Eye (tissue), 1 donor: ENCODE data around the gene JSRP1.

ENCODE experiments used
- DNase-seq: peaks from one replicate; pipeline ENCODE4 v3.0.0-alpha.2; 2015

The JSRP1 gene

DNA sequence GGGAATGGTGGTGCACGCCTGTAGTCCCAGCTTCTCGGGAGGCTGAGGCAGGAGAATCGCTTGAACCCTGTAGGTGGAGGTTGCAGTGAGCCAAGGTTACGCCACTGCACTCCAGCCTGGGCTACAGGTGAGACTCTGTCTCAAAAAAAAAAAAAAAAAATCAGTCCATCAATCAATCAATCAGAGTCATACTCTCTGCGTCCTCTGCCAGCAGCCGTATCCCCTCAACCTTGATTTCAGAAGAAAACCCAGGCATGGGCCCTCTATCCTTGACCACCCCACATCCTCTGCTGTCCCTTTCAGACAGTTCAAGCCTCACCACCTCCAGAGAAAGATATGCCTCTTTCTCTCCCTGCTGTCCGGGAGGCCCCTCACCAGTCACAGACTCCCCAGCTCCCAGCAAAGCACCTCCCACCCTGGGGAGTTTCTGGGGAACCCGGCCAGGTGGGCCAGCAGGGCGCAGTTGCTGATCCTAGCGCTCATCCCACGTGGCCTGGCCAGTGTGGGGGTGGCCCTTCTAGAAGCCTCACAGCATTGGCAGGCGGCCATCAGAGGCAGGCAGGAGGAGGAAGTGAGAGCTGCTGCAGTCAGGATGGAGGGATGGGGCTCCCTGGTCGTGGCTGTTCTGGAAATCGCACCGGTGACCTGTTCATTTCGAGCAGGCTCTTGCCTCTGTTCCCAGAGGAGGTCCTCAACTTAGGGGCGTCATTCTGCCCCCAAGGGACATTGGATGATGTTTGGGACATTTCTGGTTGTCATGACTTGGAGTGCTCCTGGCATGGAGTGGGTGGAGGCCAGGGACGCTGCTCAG, 10.2 kb upstream of the JSRP1 start:
- no peak for DNase-seq

DNA sequence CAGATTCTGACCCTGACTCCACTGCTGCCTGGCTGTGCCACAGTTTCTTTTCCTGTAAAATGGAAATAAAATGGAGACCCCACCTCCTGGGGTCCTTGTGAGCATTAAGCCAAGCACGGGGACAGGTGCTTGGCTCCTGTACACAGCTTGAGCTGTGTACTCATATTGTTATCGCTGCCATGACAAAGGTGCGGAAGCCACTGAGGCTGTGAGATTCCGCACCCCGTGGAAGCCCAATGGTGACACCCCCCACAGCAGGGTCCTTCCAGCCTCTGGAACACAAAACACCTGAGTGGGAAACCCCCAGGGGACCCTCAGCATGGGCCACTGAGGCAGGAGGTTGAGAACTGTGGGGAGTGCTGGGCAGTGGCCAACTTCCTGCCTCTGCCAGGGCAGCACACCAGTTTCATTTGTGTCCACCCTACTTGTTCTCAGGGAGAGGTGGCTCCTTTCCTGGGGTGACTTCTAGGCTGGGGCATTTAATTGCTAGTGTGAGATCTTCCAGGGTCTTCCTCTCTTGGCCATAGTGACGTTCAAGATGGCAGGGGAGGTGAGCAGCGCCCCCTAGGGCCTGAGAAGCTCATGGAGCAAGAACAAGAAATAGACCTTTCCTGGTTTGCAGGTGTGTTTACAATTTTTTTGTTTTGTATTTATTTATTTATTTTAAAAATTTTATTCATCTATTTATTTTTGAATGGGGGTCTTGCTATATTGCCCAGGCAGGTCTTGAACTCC, 5.4 kb upstream of the JSRP1 start:
- DNase-seq, result no peak

DNA sequence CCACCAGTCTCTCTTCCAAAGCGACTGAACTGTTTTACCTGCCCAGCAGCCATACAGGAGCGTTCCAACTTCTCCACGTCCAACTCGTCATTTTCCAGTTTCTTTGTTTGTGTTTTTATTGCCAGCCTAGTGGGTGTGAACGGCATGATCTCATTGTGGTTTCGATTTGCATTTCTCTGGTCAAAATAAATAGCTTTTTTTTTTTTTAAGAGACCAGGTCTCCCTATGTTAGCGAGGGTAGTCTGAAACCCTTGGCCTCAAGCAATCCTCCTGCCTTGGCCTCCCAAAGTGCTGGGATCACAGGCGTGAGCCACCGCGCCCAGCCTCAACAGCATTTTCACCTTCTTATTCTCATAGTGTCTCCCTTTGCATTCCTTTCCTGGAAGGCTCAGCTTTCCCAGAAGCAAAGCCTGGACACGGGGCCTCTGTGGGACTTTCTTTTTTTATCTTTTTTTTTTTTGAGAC, 4.2 kb upstream of the JSRP1 start:
- no peak for DNase-seq

DNA sequence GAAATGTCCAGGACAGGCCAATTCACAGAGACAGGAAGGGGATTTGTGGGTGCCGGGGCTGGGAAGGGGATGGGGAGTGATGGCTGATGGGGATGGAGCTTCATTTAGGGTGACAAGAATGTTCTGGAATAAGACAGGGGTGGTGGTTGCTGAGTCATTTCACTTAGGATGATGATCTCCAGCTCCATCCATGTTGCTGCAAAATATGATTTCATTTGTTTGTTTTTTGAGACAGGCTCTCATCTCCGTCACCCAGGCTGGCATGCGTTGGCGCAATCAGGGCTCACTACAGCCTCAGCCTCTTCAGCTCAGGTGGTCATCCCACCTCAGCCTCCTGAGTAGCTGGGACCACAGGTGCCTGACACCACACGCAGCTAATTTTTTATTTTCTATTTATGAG, 3.1 kb upstream of the JSRP1 start:
- DNase-seq, result no peak

DNA sequence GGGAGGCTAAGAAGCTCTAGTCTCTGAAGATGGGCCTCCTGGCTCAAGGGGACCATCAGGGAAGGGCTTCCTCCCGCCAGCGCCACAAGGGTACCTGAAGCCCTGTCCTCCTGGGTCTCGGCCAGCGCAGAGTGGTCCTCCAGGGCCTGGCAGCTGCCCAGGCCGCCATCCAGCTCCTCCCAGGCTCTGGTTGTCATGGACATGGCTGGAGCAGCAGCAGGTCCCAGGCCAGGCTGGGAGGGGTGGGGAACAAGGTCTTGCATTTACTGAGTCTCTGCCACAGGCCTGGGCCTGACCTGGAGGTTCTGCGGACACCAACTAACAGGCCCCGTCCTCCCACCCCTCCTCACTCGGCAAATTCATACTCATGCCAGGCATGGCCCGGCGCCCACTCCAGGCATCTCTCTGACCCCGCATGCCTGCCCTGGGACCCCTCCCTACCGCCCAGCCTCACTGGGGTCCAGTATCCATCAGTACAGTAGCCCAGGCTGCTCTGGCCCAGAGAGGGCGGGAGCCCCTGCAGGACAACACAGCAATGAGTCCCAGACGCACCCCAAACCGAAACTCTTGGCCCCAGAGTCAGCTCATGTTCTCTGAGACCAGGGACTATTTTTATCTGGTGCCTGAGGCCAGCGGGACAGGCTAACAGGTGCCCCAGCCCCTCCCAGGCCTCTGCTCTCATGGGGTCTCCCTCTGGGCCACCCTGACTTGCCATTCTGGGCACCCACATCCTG, 938 bp downstream of the JSRP1 start:
- DNase-seq, result no peak

DNA sequence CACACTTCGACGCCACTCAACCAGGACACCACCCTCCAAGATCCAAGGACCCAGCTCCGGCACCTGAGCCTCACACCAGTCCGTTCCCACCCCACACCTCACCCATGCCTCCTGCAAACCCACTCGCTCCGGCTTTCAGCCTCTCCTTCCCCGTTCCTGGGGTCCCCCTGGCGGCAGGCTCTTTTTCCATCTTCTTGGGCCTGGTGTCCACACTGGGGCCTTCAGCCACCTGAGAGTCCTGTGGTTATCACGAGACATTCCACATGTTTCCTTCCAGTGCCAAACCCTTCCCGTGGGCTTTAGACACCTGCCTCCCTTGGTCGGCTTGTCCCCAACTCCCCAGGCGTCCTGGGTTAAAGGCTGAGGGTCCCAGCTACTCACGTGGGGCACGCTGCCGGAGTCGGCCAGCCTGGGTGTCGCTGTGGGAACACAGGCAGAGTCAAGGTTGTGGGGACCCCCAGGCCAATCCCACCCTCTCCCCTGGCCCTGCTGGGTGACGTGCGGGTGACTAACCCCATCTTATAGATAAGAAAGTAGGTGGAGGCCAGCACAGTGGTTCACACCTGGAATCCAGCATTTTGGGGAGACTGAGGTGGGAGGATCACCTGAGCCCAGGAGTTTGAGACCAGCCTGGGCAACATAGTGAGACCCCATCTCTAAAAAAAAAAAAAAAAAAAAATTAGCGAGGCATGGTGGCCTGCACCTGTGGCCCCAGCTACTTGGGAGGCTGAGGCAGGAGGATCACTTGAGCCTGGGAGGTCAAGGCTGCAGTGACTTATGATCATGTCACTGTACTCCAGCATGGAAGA, 1.9 kb downstream of the JSRP1 start:
- DNase-seq, result peak; percentile 82

DNA sequence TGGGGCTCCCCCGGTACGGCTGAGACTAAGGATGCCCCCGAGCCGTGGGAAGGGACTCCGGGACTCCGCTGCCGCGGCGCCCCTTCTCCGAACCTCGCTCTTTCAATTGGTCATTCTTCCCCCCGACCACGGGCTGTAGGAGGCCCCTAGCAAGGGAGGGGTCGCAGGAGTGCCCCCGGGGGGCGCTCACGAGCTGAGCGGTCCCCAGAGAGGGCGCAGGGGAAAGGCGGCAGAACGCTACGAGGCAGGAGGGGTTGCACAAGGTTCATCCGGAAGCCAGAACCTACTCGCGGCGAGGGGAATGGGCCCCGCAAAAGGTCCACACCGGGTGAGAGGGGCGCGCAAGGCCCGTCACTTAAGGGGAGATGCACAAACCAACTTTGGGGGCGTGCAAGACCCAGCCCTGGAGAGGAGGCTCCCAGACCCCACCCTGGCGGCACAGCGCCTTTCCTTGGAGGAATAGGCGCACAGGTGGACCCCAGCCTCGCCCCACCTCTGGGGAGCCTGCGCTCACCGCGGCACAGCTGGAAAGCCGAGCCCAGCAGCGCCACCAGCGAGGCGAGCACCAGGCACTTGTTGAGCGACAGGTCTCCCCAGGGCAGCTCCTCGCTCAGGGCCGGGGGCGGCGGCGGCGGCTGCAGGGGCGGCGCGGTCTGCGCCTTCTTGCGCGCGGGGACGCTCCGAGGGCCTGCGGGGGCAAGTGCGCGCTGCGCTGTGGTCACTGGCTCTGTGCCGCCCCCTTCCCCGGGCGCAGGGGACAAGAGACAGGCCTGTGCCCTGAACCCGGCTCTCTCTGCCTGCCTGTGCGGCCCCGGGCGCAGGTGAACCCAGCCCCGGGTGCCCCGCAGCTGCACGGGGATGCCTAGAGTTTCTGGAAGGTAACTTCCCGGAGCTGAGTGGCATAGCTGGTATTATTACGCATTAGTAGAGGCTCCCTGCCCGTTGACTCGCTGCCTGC, 2.8 kb downstream of the JSRP1 start:
- DNase-seq, result peak; percentile 49

DNA sequence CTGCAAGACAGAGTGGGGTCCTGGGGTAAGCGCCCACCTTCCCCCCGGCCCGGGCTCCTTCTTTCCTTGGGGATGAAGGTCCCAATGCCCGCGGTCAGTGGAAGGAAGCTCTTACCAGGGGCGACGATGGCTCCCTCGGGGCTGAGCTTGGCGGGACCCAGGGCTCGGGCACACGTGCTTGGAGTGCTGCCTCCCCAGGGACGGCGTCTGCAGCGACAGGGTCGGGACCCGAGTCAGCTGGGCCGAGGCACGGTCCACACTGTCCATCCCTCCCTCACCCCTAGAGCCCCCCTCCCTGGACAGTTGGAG, 3.5 kb downstream of the JSRP1 start:
- no peak for DNase-seq

DNA sequence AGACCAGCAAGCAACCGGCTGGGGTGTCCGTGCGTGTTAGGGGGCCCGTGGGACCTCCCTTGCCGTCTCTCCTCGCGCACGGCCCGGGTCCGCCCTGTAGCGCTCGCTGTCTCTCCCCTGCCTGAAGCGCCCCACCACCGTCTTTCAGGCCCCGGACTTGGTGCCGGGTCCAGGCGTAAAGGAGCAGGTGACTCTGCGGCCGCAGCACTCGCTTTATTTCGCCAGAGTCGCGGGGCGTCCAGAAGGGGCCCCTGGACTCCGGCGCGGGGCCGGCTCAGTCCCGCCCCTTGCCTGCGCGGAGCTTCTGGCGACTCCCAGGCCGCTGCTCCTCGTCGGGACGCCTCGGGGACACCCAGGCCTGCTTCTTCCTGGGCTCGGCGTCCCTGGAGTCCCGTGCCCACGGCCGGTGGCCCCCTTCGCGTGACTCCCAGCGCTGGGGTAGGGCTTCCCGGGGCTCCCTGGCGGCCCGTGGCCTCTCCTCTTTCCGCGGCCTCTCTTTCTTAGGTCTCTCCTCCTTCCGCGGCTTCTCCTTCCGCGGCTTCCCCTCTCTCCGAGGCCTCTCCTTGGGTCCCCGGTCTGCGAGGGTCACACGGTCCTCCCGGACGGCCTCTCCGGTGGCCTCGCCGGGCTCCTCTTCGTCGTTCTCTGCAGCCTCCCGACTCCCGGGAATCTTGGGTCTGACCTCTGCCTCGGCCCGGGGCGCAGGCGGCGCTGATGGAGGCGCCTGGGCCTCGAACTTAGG, 4.0 kb downstream of the JSRP1 start:
- DNase-seq, result peak; percentile 43

DNA sequence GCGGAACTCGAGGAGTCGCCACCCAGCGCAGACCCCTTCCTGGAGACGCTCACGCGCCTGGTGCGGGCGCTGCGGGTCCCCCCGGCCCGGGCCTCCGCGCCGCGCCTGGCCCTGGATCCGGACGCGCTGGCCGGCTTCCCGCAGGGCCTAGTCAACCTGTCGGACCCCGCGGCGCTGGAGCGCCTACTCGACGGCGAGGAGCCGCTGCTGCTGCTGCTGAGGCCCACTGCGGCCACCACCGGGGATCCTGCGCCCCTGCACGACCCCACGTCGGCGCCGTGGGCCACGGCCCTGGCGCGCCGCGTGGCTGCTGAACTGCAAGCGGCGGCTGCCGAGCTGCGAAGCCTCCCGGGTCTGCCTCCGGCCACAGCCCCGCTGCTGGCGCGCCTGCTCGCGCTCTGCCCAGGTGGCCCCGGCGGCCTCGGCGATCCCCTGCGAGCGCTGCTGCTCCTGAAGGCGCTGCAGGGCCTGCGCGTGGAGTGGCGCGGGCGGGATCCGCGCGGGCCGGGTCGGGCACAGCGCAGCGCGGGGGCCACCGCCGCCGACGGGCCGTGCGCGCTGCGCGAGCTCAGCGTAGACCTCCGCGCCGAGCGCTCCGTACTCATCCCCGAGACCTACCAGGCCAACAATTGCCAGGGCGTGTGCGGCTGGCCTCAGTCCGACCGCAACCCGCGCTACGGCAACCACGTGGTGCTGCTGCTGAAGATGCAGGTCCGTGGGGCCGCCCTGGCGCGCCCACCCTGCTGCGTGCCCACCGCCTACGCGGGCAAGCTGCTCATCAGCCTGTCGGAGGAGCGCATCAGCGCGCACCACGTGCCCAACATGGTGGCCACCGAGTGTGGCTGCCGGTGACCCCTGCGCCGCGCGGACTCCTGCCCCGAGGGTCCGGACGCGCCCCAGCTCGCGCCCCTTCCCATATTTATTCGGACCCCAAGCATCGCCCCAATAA, 4.8 kb downstream of the JSRP1 start:
- peak; percentile 54 for DNase-seq

DNA sequence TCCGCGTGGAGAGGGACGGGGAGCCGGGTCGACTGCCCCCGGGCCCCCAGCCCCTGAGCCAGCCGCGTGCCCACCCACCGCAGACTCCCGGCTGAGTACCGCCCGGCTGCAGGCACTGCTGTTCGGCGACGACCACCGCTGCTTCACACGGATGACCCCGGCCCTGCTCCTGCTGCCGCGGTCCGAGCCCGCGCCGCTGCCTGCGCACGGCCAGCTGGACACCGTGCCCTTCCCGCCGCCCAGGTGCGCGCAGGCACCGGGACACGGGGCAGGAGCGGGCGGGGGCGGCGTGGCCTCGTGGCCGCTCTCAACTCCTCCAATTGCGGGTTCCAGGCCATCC, 5.5 kb downstream of the JSRP1 start:
- no peak for DNase-seq

DNA sequence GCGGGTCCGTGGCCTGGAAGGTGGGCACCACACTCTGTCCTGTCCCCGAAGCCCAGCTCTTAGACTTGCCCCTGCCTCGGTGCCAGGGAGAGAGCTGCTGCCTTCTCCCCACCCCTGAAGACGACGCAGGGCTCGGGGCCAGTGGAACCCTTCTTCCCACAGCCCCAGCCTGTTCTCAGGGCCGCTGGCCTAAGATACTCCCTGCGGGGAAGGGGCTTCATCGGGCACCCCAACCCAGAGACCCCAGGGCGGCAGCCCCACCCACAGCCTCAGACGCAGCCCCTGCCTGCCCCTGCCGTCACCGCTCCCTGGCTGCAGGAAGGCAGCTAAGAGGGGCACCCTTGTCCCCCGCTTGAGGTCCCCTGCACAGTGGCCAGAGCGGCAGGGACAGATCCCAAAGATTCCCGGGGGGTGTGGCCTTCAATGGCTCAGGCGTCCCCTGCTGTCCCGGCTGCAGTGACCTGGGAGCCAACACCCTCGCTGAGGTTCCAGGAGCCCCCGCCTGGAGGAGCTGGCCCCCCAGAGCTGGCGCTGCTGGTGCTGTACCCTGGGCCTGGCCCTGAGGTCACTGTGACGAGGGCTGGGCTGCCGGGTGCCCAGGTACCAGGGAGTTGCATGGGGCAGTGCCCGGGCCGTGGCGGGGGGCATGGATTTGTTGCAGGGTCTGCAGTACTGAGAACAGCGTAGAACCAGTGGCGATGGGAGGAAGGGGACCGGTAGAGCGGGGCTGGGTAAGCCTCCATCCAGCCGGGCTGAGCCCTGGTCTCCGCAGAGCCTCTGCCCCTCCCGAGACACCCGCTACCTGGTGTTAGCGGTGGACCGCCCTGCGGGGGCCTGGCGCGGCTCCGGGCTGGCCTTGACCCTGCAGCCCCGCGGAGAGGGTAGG, 6.1 kb downstream of the JSRP1 start:
- peak; percentile 44 for DNase-seq

DNA sequence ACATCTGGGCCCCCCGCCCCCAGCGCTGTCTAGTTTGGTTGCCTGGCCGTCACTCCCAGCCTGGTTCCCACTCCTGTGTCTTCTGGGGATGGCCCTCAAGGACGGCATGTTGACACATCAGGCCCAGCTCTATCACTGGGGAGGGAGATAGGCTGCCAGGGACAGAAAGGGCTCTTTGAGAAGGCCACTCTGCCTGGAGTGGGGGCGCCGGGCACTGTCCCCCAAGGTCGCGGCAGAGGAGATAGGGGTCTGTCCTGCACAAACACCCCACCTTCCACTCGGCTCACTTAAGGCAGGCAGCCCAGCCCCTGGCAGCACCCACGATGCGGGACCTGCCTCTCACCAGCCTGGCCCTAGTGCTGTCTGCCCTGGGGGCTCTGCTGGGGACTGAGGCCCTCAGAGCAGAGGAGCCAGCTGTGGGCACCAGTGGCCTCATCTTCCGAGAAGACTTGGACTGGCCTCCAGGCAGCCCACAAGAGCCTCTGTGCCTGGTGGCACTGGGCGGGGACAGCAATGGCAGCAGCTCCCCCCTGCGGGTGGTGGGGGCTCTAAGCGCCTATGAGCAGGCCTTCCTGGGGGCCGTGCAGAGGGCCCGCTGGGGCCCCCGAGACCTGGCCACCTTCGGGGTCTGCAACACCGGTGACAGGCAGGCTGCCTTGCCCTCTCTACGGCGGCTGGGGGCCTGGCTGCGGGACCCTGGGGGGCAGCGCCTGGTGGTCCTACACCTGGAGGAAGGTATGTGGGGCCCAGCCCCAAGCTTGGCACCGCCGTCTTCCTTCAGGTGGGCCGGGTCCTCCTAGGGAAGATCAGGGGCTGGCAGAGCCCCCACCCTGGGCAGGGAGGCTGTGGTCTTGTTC, 7.0 kb downstream of the JSRP1 start, which contains the start of gene AMH:
Gene AMH, plus strand, starts transcription at position 314 of the 857 bp plus-strand sequence. Its CDS starts 10 bp downstream, at position 324.
- DNase-seq, result no peak

DNA sequence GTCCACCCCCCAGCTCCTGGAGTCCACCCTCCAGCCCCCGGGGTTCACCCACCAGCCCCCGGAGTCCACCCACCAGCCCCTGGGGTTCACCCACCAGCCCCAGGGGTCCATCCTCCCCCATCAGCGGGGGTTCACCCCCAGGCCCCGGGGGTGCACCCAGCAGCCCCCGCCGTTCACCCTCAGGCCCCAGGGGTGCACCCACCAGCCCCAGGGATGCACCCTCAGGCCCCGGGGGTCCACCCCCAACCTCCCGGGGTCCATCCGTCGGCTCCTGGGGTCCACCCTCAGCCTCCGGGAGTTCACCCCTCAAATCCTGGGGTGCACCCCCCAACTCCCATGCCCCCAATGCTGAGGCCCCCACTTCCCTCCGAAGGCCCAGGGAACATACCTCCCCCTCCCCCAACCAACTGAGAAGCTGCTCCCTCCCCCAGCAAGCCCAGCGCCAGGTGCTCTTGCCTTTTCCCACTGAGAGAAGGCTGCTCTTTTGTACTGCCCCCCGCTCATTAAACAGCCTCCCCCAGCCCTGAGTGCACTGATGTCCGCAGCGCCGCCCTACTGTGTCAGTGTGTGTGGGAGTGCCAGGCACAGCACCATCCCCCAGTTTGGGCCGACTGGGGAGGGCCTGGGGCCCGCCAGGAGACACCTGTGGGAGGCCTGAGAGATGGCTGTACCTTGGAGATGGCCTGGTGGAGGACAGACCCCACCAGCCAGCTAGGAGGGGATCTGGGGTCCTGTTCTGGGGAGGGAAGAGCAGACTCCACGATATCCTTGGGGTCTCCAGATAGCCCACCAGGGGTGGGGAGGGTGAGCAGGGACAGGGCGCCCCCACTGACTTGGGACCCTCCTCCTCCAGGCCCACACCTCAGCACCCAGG, 7.8 kb downstream of the JSRP1 start:
- DNase-seq, result no peak

DNA sequence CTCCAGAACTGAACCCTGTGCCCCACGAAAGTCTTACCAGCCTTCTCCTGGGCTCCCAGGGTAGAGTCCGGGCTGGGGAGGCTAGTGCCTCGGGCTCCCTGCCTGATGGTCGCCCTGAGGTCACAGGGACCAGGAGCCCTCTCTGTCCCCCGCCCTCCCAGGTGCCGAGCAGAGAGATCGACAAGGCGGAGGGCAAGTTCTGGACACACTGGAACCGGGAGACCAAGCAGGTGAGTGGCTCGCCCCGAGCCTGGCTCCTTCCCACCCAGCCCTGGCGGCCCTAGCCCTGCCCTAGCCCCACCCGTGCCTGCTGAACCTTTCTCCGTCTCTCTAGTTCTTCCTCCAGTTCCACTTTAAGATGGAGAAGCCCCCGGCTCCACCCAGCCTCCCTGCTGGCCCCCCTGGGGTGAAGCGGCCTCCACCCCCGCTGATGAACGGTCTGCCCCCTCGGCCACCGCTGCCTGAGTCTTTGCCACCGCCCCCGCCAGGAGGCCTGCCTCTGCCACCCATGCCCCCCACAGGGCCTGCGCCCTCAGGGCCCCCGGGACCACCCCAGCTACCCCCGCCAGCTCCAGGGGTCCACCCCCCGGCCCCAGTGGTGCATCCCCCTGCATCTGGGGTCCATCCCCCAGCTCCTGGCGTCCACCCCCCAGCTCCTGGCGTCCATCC, 8.7 kb downstream of the JSRP1 start:
- DNase-seq, result no peak

DNA sequence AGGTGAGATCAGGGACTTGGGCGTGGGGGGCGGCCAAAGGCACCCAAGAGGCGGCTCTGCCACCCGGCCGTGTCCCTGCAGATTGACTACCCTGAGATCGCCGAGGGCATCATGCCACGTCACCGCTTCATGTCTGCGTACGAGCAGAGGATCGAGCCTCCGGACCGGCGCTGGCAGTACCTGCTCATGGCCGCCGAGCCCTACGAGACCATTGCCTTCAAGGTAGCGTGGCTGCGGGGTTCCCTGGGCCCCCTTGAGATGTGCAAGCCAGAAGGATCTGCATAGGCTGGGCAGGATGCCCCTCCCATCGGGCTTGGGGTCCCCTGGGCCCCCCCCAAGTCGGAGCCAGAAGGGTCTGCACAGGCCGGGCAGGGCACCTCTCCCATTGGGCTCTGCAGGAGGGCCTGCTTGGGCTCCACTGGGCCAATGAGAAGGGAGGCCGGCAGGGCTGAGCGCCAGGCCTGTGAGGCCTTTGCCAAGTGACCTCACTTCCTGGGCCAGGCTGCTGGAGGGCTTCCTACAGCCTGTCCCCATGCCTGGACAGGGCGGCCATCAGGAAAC, 9.3 kb downstream of the JSRP1 start:
- no peak for DNase-seq
